OCI-LY3 (cell line): ENCODE measurements around the gene WNT9A.

Experiments
- H2AFZ ChIP-seq: fragments of 200-600, 300-600 bp; shearing (Covaris generic); 2 replicates; pipeline ENCODE4 v1.6.0; 2014; ENCODE audit warnings: antibody characterized with exemption, low read depth, low read length
- H3K27ac ChIP-seq: fragments of 200-600, 300-600 bp; sonication (generic); 2 replicates; pipeline ENCODE4 v1.5.1; 2014; ENCODE audit warnings: mild to moderate bottlenecking, low read length, moderate library complexity, mixed read lengths
- H3K27me3 ChIP-seq: fragments of 200-600, 300-600 bp; sonication (generic); 2 replicates; pipeline ENCODE4 v1.6.1; 2014; ENCODE audit warnings: low read depth, low read length, mixed read lengths
- H3K36me3 ChIP-seq: fragments of 200-600, 300-600 bp; sonication (generic); replicated peaks from 2 replicates; pipeline ENCODE3; 2014; ENCODE audit warnings: low read depth, low read length, mixed read lengths
- H3K4me1 ChIP-seq: fragments of 300-600, 200-600 bp; sonication (generic); 2 replicates; pipeline ENCODE4 v1.6.1; 2014; ENCODE audit warnings: low read length, mixed read lengths
- H3K4me2 ChIP-seq: fragments of 200-600, 300-600 bp; sonication (generic); 2 replicates; pipeline ENCODE4 v1.6.1; 2014; ENCODE audit warnings: low read length, mixed read lengths
- H3K4me3 ChIP-seq: fragments of 300-600, 200-600 bp; sonication (generic); 2 replicates; pipeline ENCODE4 v1.5.1; 2014; ENCODE audit warnings: antibody characterized with exemption, mild to moderate bottlenecking, low read length, moderate library complexity
- H3K79me2 ChIP-seq: fragments of 300-600, 200-600 bp; shearing (Covaris generic); 2 replicates; pipeline ENCODE4 v1.6.1; 2014; ENCODE audit warnings: mild to moderate bottlenecking, low read length, mixed read lengths
- H3K9ac ChIP-seq: fragments of 300-600, 200-600 bp; shearing (Covaris generic); 2 replicates; pipeline ENCODE4 v1.6.0; 2014; ENCODE audit warnings: mild to moderate bottlenecking, low read length, moderate library complexity
- H3K9me3 ChIP-seq: fragments of 200-600, 300-600 bp; shearing (Covaris generic); 2 replicates; pipeline ENCODE4 v1.6.1; 2014; ENCODE audit warnings: low read length, mixed read lengths; ENCODE audit not compliant: insufficient read depth
- H4K20me1 ChIP-seq: fragments of 200-600, 300-600 bp; sonication (generic); 2 replicates; pipeline ENCODE4 v1.6.1; 2016; ENCODE audit warnings: low read length, mixed read lengths; ENCODE audit not compliant: insufficient read depth
- CTCF ChIP-seq: fragments of 200-600, 300-600 bp; sonication (generic); IDR thresholded peaks from 2 replicates; pipeline ENCODE4 v1.5.1; 2014; ENCODE audit warnings: antibody characterized with exemption, low read length, low read depth
- EZH2phosphoT487 ChIP-seq: fragments of 200-600 bp; shearing (Covaris generic); IDR thresholded peaks from 2 replicates; pipeline ENCODE4 v1.6.1; 2018; ENCODE audit warnings: antibody characterized with exemption, mixed run types, low read depth

The WNT9A gene

DNA sequence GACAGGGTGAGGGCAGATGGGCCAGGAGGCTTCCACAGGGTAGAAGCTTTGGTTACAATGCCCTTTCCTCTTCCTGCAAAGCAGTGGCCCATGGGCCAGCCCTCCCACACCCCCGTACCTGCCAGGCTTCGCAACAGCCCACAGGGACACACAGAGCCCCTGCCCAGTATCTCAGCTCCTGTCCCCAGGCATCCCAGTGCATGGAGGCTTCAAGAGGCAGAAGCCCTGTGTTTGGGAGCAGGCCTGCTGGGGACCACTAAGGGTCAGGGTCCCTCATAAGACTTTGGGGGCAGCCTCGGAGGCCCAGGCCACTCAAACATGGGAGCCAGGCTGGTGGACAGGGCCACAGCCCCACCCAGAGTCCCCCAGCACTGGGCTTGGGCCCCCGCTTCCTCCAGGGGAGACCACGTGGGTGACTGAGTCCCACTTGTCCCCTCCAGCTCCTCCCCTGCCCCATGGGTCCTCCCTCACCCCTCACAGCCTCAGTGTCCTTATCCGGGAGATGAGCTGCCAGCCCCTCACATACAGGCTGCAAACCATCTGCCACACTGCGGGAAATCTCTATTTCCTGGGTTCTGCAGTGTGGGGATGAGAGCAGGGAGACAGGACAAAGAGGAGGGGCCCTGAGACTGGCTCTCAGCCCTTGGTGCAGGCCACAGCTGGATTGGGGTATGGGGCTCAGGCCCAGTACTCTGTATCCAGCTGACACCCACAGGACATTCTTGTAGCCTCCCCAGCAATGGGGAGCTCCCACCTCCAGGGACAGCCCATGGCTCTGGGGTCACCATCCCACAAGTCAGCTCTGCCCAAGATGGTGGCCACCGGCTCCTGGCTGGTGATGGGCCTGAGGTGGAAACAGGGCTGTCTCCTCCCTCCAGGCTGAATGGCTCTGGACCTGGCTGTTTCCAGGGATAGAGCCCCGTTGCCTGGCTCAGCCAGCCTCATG, 50.7 kb downstream of the WNT9A start:
- Histone ChIP-seq H3K79me2 (no peaks in the 10 kb centered on the region), H3K4me3 (no peak overlapping the region), H2AFZ (no peak overlapping the region), H3K4me2 (no peak overlapping the region), H3K36me3 (no peaks in the 10 kb centered on the region), H3K9me3 (no peaks in the 10 kb centered on the region), H3K27me3 (no peaks in the 10 kb centered on the region), H3K4me1 (peaks cover 5% of the 10 kb centered on the region; the same call in 1 of the 2 replicates), H4K20me1 (no peaks in the 10 kb centered on the region), H3K27ac (no peak overlapping the region), H3K9ac (no peak overlapping the region)
- TF ChIP-seq EZH2phosphoT487: no peak
- no peak for TF ChIP-seq CTCF

DNA sequence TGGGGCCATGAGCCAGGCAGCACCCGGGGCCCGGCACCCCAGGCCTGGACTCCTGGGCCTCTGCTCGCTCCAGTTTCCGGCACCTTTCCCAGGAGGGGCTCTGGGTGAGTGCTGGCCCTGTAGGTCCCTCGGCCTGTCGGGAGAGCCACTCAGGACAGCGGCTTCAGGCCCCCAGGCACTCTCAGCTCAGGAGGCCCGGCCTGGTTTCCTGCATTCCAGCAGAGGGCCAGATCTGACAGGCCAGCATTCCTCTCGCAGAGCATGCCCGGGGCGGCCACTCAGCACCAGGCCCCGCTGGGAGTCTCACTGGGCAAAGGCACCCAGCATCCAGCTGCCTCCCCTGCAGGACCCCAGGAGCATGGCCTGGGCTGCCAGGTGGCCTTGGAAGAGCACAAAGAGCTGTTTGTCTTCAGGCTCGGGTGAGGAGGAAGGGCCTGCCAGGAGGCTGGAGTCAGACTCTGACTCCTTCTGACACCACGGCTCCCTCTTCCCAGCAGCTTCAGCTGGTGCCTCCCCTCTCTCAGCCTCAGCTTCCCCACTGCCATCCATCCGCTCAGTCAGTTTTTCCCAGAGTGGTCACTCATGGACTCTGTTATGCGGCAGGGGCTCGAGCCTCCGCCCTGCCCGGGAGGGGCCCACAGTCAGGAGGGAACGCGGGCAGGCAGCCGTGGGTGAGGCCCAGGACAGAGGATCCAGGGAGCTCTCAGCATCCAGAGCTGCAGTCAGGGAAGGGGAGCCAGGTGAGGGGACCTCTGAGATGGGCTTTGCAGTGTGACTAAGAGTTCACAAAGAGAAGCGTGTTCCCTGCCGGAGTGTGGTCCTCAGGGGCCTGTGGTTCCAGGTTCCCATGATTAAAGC, 51.7 kb downstream of the WNT9A start:
- no peak for TF ChIP-seq CTCF
- no peak for TF ChIP-seq EZH2phosphoT487
- H3K4me2 ChIP-seq: no peak overlapping the region
- H3K4me3 ChIP-seq: no peak overlapping the region
- no peaks in the 10 kb centered on the region for H4K20me1 ChIP-seq
- H3K27me3 ChIP-seq: no peaks in the 10 kb centered on the region
- no peak overlapping the region for H3K9ac ChIP-seq
- H3K36me3 ChIP-seq: no peaks in the 10 kb centered on the region
- no peaks in the 10 kb centered on the region for H3K9me3 ChIP-seq
- no peak overlapping the region for H2AFZ ChIP-seq
- H3K27ac ChIP-seq: no peak overlapping the region
- peaks cover 5% of the 10 kb centered on the region; the same call in 1 of the 2 replicates for H3K4me1 ChIP-seq
- no peaks in the 10 kb centered on the region for H3K79me2 ChIP-seq

- Histone ChIP-seq H3K36me3 (no peaks in the 10 kb centered on the region), H3K9ac (no peak overlapping the region), H3K27me3 (no peaks in the 10 kb centered on the region), H3K79me2 (no peaks in the 10 kb centered on the region), H2AFZ (no peak overlapping the region), H4K20me1 (no peaks in the 10 kb centered on the region), H3K4me2 (no peak overlapping the region), H3K4me3 (no peak overlapping the region), H3K27ac (no peak overlapping the region), H3K9me3 (no peaks in the 10 kb centered on the region), H3K4me1 (peaks cover 5% of the 10 kb centered on the region; the same call in 1 of the 2 replicates)
- no peak for TF ChIP-seq CTCF
These were observed 52.8 kb downstream of the WNT9A start for GRCh38 chr1:227894831-227895451.
